ENCODE results near the gene TTLL6.
"Not testable (repeated sequence)": the region's sequence is repeated elsewhere in the genome, so short reads cannot be mapped to it uniquely, and the experiment has no call there.

Gene TTLL6

GRCh38 chr17:48724251-48725003 is 92.6 kb downstream of the TTLL6 start:
- no peak for DNase-seq (ENCODE audit: low read depth, low spot score)

DNA sequence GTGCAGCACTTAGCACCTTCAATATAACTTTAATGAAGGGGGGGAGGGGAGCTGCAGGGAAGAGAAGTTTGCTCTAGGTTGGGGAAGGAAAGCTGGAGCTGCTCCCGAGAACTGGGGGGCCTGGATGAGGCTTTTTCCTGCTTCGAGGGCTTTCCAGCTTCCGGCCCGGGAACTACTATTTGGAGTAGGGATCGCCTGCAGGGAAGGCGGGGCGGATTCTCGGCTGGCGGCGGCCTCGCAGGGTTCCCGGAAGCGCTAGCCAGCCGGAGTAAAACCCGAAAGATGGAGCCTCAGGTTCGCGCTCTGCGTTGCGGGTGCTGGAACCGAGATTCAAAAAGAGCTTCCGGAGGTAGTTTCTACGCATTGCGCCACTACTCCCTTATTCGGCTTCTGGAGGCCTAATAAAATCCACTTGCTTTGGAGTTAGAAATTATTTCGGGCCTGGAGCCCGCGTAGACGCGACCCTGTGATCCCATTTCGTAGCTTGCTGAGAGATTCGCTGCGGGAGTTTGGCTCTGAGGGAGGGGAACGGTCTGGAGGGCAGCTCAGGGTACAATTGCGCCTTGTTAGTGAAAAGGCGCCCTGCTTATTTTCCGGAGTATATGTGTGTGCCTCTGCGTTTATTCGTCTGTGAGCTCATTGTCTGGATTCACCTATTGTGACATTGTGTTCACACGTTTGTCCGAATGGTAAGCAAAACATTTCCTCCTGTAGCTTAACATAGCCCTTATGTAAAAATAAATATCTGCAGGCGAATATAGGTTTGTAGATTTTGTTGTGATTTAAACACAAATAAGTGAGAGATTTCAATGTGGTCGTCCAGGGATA is 93.4 kb downstream of the TTLL6 start:
- no peak for DNase-seq (ENCODE audit: low read depth, low spot score)

DNA sequence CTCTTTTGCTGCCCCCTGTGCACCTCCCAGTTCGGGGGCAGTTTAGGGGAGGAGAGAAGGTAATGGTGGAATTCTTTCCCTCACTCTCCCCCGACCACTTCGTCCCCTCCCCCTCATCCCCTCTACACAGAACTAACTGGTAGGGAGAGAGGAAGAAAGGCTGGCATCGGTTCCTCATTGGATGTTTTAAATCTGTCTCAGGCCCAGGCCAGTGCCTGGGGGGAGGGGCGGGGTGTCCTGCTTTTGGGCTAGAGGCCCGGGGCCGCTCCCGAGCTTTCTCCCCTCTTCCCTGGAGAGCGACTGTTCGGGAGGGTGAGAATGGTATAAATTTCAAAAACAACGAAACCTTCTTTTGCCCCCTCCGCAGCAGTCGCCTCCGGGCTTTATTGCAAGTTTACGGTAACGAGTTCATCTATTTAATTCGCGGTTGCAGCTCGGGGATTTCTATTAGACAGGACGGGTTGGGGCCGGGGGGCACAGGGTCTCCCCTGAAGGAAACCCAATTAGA is 94.1 kb downstream of the TTLL6 start, which contains the start of gene PRAC2:
Gene PRAC2, plus strand, starts transcription at position 271 of the 508 bp plus-strand sequence. CDS start 1,226 bp downstream, outside the sequence.
- no peak for DNase-seq (ENCODE audit: low read depth, low spot score)

GRCh38 chr17:48722201-48722907 is 94.7 kb downstream of the TTLL6 start, which contains the start of gene PRAC1:
TSS of gene PRAC1 (minus strand) at chr17:48722518. CDS start at chr17:48722392, 126 bp downstream.
- no peak for DNase-seq (ENCODE audit: low read depth, low spot score)

GRCh38 chr17:48721009-48721402 is 96.0 kb downstream of the TTLL6 start:
- DNase-seq (ENCODE audit: low read depth, low spot score), result no peak

DNA sequence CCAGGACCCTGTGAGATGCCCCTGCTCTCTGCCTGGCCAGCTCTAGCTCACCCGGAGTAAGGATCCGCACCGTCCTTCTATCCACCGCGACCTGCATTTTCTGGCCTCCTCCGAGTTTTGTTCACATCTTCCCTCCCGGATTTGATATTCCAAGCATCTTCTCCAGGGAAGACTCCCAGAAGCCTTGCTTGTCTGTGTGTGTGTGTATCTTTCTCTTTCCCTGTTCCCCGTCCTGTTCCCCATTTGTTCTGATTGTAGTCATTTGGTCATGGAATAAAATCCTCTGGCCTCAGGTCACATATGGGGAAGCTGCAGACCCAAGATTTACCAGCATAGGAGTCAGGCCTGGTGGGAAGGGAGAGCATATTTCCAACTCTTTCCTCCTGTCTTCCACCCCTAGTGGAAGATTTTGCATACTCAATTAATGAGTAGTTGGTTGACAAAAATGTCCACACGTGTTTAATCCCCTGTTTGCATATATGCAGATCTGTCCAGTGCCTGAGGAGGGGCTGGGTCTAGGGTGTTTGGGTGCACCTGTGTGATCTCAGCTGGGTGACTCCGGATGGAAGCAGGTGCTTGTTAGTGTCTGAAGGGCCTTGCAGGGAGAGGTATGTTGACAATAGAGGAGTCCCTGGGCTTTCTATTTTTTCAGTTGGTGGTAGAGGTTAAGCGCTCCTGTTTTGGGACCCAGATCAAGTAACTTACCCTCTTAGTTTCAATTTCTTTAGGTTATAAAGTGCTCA is 96.6 kb downstream of the TTLL6 start:
- DNase-seq (ENCODE audit: low read depth, low spot score), result no peak

GRCh38 chr17:48719642-48720265 is 97.3 kb downstream of the TTLL6 start:
- DNase-seq (ENCODE audit: low read depth, low spot score), result no peak

GRCh38 chr17:48718761-48719641 is 98.0 kb downstream of the TTLL6 start:
- no peak for DNase-seq (ENCODE audit: low read depth, low spot score)

DNA sequence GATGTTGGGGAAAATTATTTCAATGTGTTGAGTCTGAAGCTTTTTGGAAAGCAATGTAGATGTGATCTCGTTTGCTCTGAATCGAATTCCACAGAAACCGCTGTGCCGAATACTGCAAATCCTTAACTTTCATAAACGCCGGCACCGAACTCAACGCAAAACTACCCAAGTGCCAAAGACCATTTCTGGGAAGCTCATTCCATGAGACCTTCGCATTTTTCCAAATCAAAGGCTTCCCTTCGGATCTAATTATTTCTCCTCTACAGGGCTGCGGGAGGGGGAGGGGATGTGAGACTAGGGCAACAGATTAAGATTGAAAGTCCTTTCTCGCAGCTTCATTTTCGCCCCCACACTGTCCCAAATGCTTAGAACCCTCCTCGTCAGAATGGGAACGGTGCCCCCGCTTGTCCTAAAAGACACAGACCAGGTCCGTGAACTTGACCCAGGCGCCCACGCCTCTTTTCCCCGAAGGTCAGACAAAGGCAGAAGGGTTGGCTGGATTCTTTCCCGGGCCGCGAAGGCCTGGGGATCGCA is 98.7 kb downstream of the TTLL6 start:
- no peak for DNase-seq (ENCODE audit: low read depth, low spot score)

DNA sequence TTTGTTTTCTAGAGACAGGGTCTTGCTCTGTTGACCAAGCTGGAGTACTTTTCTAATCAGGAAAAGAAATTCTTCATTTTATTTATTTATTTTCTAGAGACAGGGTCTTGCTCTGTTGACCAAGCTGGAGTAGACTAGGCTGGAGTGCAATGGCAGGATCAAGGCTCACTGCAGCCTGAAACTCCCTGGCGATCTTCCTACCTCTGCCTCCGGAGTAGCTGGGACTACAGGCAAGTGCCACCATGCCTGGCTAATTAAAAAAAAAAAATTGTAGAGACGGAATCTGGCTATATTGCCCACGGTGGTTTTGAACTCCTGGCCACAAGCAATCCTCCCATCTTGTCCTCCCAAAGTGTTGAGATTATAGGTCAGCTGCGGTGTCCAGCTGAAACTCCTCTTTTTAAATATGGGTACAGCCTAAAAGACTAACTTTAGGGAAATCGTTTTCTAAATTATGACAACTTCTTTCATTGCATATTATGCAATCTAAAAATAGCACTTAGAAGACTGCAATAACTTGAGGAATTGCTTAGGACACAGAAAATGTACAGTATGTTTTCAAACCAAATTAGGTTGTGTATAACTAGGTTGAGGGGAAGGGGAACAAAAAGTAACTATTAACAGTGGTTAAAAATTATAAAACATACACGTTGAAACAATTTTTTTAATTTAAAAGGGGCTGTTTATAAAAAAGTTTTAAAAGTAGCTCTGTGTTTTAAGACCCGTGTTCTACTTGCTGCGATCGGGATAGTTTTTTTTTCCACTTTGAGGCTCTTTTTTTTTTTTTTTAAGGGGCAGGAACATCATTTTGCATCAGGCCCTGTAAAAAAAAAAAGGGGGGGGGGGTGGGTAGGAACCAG is 99.4 kb downstream of the TTLL6 start:
- no peak for DNase-seq (ENCODE audit: low read depth, low spot score)

- DNase-seq (ENCODE audit: low read depth, low spot score), result not testable (repeated sequence)
Observed at GRCh38 chr17:48716549-48716948, 100.5 kb downstream of the TTLL6 start.

GRCh38 chr17:48715496-48716399 is 101.3 kb downstream of the TTLL6 start:
- no peak for DNase-seq (ENCODE audit: low read depth, low spot score)

All from brain pericyte (primary cell).